ENCODE measurements around the gene RERG.
"Not testable (repeated sequence)": the region's sequence is repeated elsewhere in the genome, so short reads cannot be mapped to it uniquely, and the experiment has no call there.

RERG gene

GRCh38 chr12:15151161-15152091, 69.8 kb downstream of the RERG start:
- DNase-seq: no peak

GRCh38 chr12:15146585-15146984, 74.6 kb downstream of the RERG start:
- no peak for DNase-seq

GRCh38 chr12:15143467-15143866, 77.8 kb downstream of the RERG start:
- no peak for DNase-seq

GRCh38 chr12:15142711-15143110, 78.5 kb downstream of the RERG start:
- no peak for DNase-seq

- no peak for DNase-seq
Observed at GRCh38 chr12:15131431-15131830, 89.8 kb downstream of the RERG start.

- DNase-seq: no peak
Observed at GRCh38 chr12:15130541-15130940, 90.7 kb downstream of the RERG start.

GRCh38 chr12:15123401-15123800, 97.8 kb downstream of the RERG start:
- DNase-seq: no peak

GRCh38 chr12:15122344-15122743, 98.9 kb downstream of the RERG start:
- no peak for DNase-seq

- no peak for DNase-seq
Observed at GRCh38 chr12:15118955-15119354, 102.3 kb downstream of the RERG start.

GRCh38 chr12:15116983-15117382, 104.2 kb downstream of the RERG start:
- no peak for DNase-seq

- no peak for DNase-seq
Observed at GRCh38 chr12:15116086-15116485, 105.1 kb downstream of the RERG start.

- DNase-seq: no peak
Observed at GRCh38 chr12:15115434-15115833, 105.8 kb downstream of the RERG start.

- no peak for DNase-seq
Observed at GRCh38 chr12:15114501-15114900, 106.7 kb downstream of the RERG start.

GRCh38 chr12:15092826-15093225, 128.4 kb downstream of the RERG start:
- DNase-seq: no peak

- DNase-seq: no peak
Observed at GRCh38 chr12:15090441-15090840, 130.8 kb downstream of the RERG start.

GRCh38 chr12:15088105-15088504, 133.1 kb downstream of the RERG start:
- DNase-seq: no peak

GRCh38 chr12:15077751-15078150, 143.5 kb downstream of the RERG start:
- not testable (repeated sequence) for DNase-seq

GRCh38 chr12:15074351-15074750, 146.9 kb downstream of the RERG start:
- no peak for DNase-seq

GRCh38 chr12:15059123-15059522, 162.1 kb downstream of the RERG start:
- DNase-seq: no peak
